Stimulated activated CD4-positive, alpha-beta T cell treated with anti-CD3 and anti-CD28 coated beads, TNF-alpha, amount 100 ng/mL, for 4 hours (primary cell): Measurements from ENCODE around the gene ADAMTSL1.

ENCODE experiments used
- DNase-seq, 3 experiments: peaks; one replicate each; pipeline ENCODE4 v3.0.0-alpha.2; 2020; ENCODE audit warnings: low read depth in 3 of 3

Gene ADAMTSL1

GRCh38 chr9:18605766-18606180 lies 131.8 kb downstream of the ADAMTSL1 start:
- no peak for DNase-seq

GRCh38 chr9:18606281-18606680 lies 132.3 kb downstream of the ADAMTSL1 start:
- DNase-seq, result no peak

GRCh38 chr9:18606846-18607245 lies 132.9 kb downstream of the ADAMTSL1 start:
- DNase-seq, result no peak

GRCh38 chr9:18608371-18608770 lies 134.4 kb downstream of the ADAMTSL1 start:
- no peak for DNase-seq

GRCh38 chr9:18610956-18611355 lies 137.0 kb downstream of the ADAMTSL1 start:
- DNase-seq, result no peak

- no peak for DNase-seq
Measured at GRCh38 chr9:18611971-18612370, 138.0 kb downstream of the ADAMTSL1 start.

GRCh38 chr9:18614116-18614515 lies 140.2 kb downstream of the ADAMTSL1 start:
- DNase-seq, result no peak

- DNase-seq, result no peak
Measured at GRCh38 chr9:18614651-18615050, 140.7 kb downstream of the ADAMTSL1 start.

- no peak for DNase-seq
Measured at GRCh38 chr9:18616976-18617375, 143.0 kb downstream of the ADAMTSL1 start.

GRCh38 chr9:18617759-18618158 lies 143.8 kb downstream of the ADAMTSL1 start:
- no peak for DNase-seq

- DNase-seq, result no peak
Measured at GRCh38 chr9:18618862-18619261, 144.9 kb downstream of the ADAMTSL1 start.

GRCh38 chr9:18622186-18622836 lies 148.4 kb downstream of the ADAMTSL1 start:
- DNase-seq, result no peak

- DNase-seq, result no peak
Measured at GRCh38 chr9:18623221-18624079, 149.5 kb downstream of the ADAMTSL1 start.

- no peak for DNase-seq
Measured at GRCh38 chr9:18626046-18626698, 152.2 kb downstream of the ADAMTSL1 start.

- DNase-seq, result no peak
Measured at GRCh38 chr9:18629136-18629535, 155.2 kb downstream of the ADAMTSL1 start.

GRCh38 chr9:18632632-18633403 lies 158.9 kb downstream of the ADAMTSL1 start:
- DNase-seq, result no peak

- no peak for DNase-seq
Measured at GRCh38 chr9:18636781-18637180, 162.8 kb downstream of the ADAMTSL1 start.

GRCh38 chr9:18638371-18639249 lies 164.7 kb downstream of the ADAMTSL1 start:
- DNase-seq, result no peak

GRCh38 chr9:18639911-18640310 lies 166.0 kb downstream of the ADAMTSL1 start:
- no peak for DNase-seq

GRCh38 chr9:18658804-18659705 lies 185.1 kb downstream of the ADAMTSL1 start:
- no peak for DNase-seq
